ENCODE results near the gene FNTB.
A peak's percentile ranks its signal among the peaks of the same experiment; 100 is the strongest.

The FNTB gene

DNA sequence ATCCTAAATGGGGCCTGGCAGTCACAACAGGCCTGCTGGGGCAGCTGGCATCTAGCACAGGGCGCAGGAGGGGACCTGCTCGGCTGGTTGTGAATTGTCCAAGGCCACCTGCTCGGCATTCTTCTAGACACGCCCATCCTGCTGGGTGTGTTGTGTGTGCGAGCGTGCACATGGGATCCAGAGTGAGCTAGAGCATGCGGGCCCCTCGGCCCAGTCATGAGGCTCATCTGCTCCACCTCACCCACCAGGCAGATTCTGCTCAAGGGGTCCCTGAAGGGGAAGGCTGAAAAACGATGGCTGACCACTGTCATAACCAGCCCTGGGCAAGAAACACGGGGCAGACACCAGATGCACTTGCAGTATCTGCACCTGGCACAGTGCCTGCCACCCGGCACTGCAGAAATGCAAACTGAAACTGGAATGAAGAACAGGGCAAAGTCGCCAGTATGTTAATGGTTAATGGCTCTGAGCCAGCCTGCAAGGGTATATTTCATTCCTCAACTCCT is 83.8 kb downstream of the FNTB start:
- Histone ChIP-seq H3K9me3 (ENCODE audit: control insufficient read depth in 2 of 2, low read length in 2 of 2) (no peaks in the 10 kb centered on the region), H3K36me3 (ENCODE audit: control insufficient read depth in 2 of 2, insufficient read depth in 2 of 2, low read length in 2 of 2) (peaks cover 16 to 28% of the 10 kb centered on the region in 2 donors), H3K4me1 (ENCODE audit: control insufficient read depth in 2 of 2, insufficient read depth in 2 of 2, low read length in 2 of 2) (peaks cover 46 to 57% of the 10 kb centered on the region in 2 donors), H3K9ac (ENCODE audit: low read depth in 1 of 2, low read length in 2 of 2) (no peak overlapping the region), H3K27me3 (ENCODE audit: control insufficient read depth in 2 of 2, insufficient read depth in 2 of 2, low read length in 2 of 2) (no peaks in the 10 kb centered on the region), H3K27ac (ENCODE audit: low read depth in 2 of 2, low read length in 2 of 2) (peak overlapping the region; percentile 64 to 79), H3K4me3 (ENCODE audit: low read length in 2 of 2) (peak overlapping the region; percentile 25 to 63)

DNA sequence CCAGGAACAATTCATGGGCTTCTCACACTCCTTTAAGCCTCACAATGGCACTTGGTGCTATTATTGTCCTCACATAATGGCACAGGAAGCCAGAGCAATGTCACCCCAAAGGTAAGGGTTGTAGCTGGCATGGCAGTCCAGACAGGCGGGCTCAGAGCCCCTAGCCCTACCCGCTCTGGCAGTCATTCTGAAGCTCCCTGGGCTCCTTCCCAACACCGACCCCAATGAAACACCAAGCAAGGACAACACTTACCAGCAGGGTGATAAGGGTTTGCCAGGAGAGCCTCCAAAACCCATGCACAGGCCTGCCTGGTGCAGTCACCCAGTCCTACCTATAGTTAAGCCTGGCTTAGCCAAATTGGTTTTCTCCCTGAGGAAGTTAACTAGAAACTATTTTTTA is 84.8 kb downstream of the FNTB start:
- peaks cover 16 to 24% of the 10 kb centered on the region in 2 donors for H3K36me3 ChIP-seq (ENCODE audit: control insufficient read depth in 2 of 2, insufficient read depth in 2 of 2, low read length in 2 of 2)

DNA sequence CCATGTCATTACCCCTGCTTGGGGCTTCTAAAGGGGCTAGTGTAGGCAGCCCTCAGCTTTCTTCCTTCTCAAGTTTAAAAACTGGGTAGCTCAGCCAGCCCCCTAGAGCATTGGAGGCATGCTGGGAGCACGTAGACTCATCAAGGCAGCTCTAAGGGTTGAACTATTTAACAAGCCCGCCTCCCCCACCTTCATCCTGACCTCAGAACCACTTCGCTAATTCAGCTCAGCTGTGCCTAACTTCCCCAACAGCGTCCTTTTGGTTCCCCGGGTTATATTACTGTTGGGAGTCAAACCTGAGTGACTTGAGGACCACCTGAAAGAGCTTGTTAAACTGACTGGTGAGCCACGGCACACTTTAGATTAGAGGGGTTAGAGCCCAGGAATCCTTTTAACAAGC is 85.6 kb downstream of the FNTB start:
- Histone ChIP-seq H3K4me3 (ENCODE audit: low read length in 2 of 2) (no peak overlapping the region), H3K36me3 (ENCODE audit: control insufficient read depth in 2 of 2, insufficient read depth in 2 of 2, low read length in 2 of 2) (peaks cover 23 to 30% of the 10 kb centered on the region in 2 donors), H3K27ac (ENCODE audit: low read depth in 2 of 2, low read length in 2 of 2) (peak overlapping the region; percentile 66 to 87), H3K27me3 (ENCODE audit: control insufficient read depth in 2 of 2, insufficient read depth in 2 of 2, low read length in 2 of 2) (no peaks in the 10 kb centered on the region), H3K9me3 (ENCODE audit: control insufficient read depth in 2 of 2, low read length in 2 of 2) (no peaks in the 10 kb centered on the region), H3K9ac (ENCODE audit: low read depth in 1 of 2, low read length in 2 of 2) (peak overlapping the region in 1 of 2 donors; percentile 60), H3K4me1 (ENCODE audit: control insufficient read depth in 2 of 2, insufficient read depth in 2 of 2, low read length in 2 of 2) (peaks cover 46 to 57% of the 10 kb centered on the region in 2 donors)

More for the DNA sequence above, 84.8 kb downstream of the FNTB start:
- no peak overlapping the region for H3K4me3 ChIP-seq (ENCODE audit: low read length in 2 of 2)
- H3K27me3 ChIP-seq (ENCODE audit: control insufficient read depth in 2 of 2, insufficient read depth in 2 of 2, low read length in 2 of 2), result no peaks in the 10 kb centered on the region
- H3K9me3 ChIP-seq (ENCODE audit: control insufficient read depth in 2 of 2, low read length in 2 of 2), result no peaks in the 10 kb centered on the region
- peaks cover 46 to 57% of the 10 kb centered on the region in 2 donors for H3K4me1 ChIP-seq (ENCODE audit: control insufficient read depth in 2 of 2, insufficient read depth in 2 of 2, low read length in 2 of 2)
- H3K27ac ChIP-seq (ENCODE audit: low read depth in 2 of 2, low read length in 2 of 2), result peak overlapping the region; percentile 64 to 79
- H3K9ac ChIP-seq (ENCODE audit: low read depth in 1 of 2, low read length in 2 of 2), result peak overlapping the region in 1 of 2 donors; percentile 26

DNA sequence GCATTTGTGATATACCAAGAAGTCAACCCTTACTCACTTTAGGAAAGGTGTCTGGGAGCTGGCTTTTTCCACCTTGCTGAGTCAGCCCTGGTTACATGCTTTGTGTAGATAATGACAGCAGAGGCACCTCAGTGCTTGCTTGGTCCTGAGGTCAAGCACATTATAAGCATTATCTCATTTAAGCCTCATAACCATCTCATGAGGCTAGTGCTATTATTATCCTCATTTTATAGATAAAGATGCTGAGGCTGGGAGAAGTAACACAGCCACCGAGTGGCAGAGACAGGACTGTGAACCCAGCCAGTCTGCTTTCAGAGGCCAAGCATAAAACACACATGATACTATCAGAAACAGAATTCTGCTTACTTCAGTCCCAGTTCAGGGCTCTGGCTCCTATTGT is 86.2 kb downstream of the FNTB start:
- H3K36me3 ChIP-seq (ENCODE audit: control insufficient read depth in 2 of 2, insufficient read depth in 2 of 2, low read length in 2 of 2), result peaks cover 29 to 37% of the 10 kb centered on the region in 2 donors
- peak overlapping the region in 1 of 2 donors; percentile 60 for H3K9ac ChIP-seq (ENCODE audit: low read depth in 1 of 2, low read length in 2 of 2)
- H3K9me3 ChIP-seq (ENCODE audit: control insufficient read depth in 2 of 2, low read length in 2 of 2), result no peaks in the 10 kb centered on the region
- H3K4me1 ChIP-seq (ENCODE audit: control insufficient read depth in 2 of 2, insufficient read depth in 2 of 2, low read length in 2 of 2), result peaks cover 46 to 57% of the 10 kb centered on the region in 2 donors
- H3K27me3 ChIP-seq (ENCODE audit: control insufficient read depth in 2 of 2, insufficient read depth in 2 of 2, low read length in 2 of 2), result no peaks in the 10 kb centered on the region
- H3K27ac ChIP-seq (ENCODE audit: low read depth in 2 of 2, low read length in 2 of 2), result peak overlapping the region; percentile 74 to 87
- no peak overlapping the region for H3K4me3 ChIP-seq (ENCODE audit: low read length in 2 of 2)

DNA sequence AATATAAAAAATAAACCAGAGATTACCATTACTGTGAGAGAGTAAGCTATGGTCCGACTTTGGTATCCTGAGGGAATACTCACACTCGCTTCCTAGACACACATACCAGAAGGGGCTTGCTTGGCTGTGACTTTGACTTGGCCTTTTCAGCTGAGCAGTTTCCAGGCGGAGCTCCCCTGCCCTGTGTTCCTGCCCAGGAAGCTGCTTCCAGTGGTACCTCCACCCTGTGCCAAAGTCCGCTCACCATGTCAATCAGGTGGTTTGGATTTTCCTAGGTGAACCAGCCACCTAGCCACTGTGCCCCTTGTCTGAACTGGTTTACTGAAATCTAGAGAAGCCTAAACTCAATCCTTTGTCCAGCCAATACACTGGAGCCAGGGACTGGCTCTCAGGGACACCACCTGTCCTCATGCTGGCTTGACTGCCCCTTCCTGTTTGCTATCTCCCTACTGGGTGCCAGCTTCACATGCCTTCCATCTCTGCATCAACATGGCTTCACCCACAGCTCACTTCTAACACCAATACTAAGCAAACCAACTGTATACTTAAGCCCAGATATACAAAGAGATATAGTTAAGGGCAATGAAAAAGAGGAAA is 87.0 kb downstream of the FNTB start:
- Histone ChIP-seq H3K36me3 (ENCODE audit: control insufficient read depth in 2 of 2, insufficient read depth in 2 of 2, low read length in 2 of 2) (peaks cover 28 to 33% of the 10 kb centered on the region in 2 donors), H3K27ac (ENCODE audit: low read depth in 2 of 2, low read length in 2 of 2) (peak overlapping the region; percentile 74 to 87), H3K9ac (ENCODE audit: low read depth in 1 of 2, low read length in 2 of 2) (peak overlapping the region in 1 of 2 donors; percentile 60), H3K4me1 (ENCODE audit: control insufficient read depth in 2 of 2, insufficient read depth in 2 of 2, low read length in 2 of 2) (peaks cover 46 to 57% of the 10 kb centered on the region in 2 donors), H3K27me3 (ENCODE audit: control insufficient read depth in 2 of 2, insufficient read depth in 2 of 2, low read length in 2 of 2) (no peaks in the 10 kb centered on the region), H3K9me3 (ENCODE audit: control insufficient read depth in 2 of 2, low read length in 2 of 2) (no peaks in the 10 kb centered on the region), H3K4me3 (ENCODE audit: low read length in 2 of 2) (peak overlapping the region in 1 of 2 donors; percentile 14)

DNA sequence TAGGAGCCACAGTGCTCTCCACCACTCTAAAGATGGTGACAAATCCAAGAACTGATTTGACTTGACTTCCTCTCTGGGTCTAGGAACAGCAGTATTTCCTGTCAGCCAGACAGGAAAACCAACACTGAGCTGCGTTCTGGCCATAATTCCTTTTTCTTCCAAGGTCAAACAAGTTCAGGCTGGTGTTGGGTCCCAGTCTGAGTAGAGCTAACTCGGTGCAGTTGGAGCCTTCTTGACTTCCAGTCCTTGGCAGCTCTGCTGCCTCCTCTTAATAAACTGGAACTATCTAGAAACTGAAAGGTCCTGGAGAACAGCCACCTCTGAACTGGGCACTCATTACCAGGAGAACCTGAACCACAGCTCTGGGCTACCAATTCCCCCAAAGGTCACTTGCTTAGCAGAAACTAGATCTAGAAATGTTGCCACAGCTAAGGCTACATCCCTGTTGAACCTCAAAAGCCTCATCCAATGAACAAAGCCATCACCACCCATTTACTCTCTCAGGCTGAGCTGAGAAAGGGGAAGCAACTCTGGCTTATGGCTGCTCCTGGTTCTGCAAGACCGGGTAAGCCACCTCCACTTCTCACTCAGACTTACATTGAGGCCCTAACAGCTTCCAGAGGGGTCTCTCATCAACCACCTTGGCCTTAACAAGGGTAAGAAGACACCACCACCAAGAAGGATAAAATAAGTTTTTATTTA is 87.9 kb downstream of the FNTB start:
- H3K27me3 ChIP-seq (ENCODE audit: control insufficient read depth in 2 of 2, insufficient read depth in 2 of 2, low read length in 2 of 2), result no peaks in the 10 kb centered on the region
- peak overlapping the region; percentile 74 to 87 for H3K27ac ChIP-seq (ENCODE audit: low read depth in 2 of 2, low read length in 2 of 2)
- H3K4me1 ChIP-seq (ENCODE audit: control insufficient read depth in 2 of 2, insufficient read depth in 2 of 2, low read length in 2 of 2), result peaks cover 42 to 52% of the 10 kb centered on the region in 2 donors
- peak overlapping the region in 1 of 2 donors; percentile 22 for H3K4me3 ChIP-seq (ENCODE audit: low read length in 2 of 2)
- no peaks in the 10 kb centered on the region for H3K9me3 ChIP-seq (ENCODE audit: control insufficient read depth in 2 of 2, low read length in 2 of 2)
- peaks cover 25 to 29% of the 10 kb centered on the region in 2 donors for H3K36me3 ChIP-seq (ENCODE audit: control insufficient read depth in 2 of 2, insufficient read depth in 2 of 2, low read length in 2 of 2)
- peak overlapping the region in 1 of 2 donors; percentile 29 for H3K9ac ChIP-seq (ENCODE audit: low read depth in 1 of 2, low read length in 2 of 2)

DNA sequence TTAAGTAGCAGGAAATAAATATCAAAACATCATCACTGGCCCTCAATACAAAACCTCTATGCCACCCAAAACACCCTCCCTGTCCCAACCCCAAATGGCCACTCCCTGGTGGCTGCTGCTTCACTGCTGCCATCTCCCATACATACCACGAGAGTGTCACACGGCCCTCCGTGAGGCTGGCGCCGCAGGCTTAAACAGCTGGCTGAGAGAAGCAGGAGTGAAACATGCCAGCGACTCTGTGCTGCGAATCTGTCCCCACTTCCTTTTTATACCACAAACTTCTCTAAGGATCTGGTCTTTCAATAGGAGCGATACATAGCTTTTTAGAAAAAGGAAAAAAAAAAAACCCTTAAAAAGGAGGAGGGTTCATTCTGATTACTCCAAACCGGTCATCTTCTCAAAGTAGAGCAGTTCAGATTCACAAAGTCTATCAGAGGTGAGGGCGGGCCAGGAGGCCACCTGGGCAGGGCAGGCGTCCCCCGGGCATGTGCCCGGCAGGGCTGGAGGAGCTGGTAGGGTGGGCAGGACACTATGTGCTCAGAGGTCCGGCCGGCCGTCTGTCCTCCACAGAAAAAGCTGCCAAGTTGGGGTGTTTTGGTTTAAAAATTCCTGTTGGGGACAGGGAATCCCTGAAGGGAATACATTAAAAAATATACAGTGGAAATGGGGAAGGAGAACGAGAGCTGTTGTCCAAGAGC is 89.1 kb downstream of the FNTB start:
- no peaks in the 10 kb centered on the region for H3K27me3 ChIP-seq (ENCODE audit: control insufficient read depth in 2 of 2, insufficient read depth in 2 of 2, low read length in 2 of 2)
- no peak overlapping the region for H3K27ac ChIP-seq (ENCODE audit: low read depth in 2 of 2, low read length in 2 of 2)
- no peak overlapping the region for H3K9ac ChIP-seq (ENCODE audit: low read depth in 1 of 2, low read length in 2 of 2)
- peaks cover 34 to 50% of the 10 kb centered on the region in 2 donors for H3K4me1 ChIP-seq (ENCODE audit: control insufficient read depth in 2 of 2, insufficient read depth in 2 of 2, low read length in 2 of 2)
- no peak overlapping the region for H3K4me3 ChIP-seq (ENCODE audit: low read length in 2 of 2)
- H3K36me3 ChIP-seq (ENCODE audit: control insufficient read depth in 2 of 2, insufficient read depth in 2 of 2, low read length in 2 of 2), result peaks cover 32 to 33% of the 10 kb centered on the region in 2 donors
- no peaks in the 10 kb centered on the region for H3K9me3 ChIP-seq (ENCODE audit: control insufficient read depth in 2 of 2, low read length in 2 of 2)

DNA sequence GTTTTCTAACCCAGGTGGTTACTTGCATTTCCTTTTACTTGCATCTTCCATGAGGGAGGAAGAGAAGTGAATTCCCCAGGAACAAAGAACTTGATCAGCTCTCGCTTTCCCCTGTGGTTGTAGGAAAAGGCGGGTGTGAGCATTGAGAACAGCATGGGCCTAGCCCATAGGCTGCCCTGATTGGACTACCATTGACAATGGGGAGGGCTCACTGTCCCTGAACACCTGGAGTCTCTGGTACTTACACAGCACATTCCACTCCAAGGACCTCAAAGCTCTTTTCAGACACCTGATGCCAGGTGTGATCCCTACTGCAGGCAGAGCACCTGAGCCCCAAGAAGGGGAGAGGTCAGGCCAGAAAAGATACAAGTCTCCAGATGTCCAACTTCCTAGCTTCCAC is 90.6 kb downstream of the FNTB start:
- H3K4me1 ChIP-seq (ENCODE audit: control insufficient read depth in 2 of 2, insufficient read depth in 2 of 2, low read length in 2 of 2), result peaks cover 39 to 47% of the 10 kb centered on the region in 2 donors
- peaks cover 33 to 35% of the 10 kb centered on the region in 2 donors for H3K36me3 ChIP-seq (ENCODE audit: control insufficient read depth in 2 of 2, insufficient read depth in 2 of 2, low read length in 2 of 2)
- no peak overlapping the region for H3K27ac ChIP-seq (ENCODE audit: low read depth in 2 of 2, low read length in 2 of 2)
- no peaks in the 10 kb centered on the region for H3K27me3 ChIP-seq (ENCODE audit: control insufficient read depth in 2 of 2, insufficient read depth in 2 of 2, low read length in 2 of 2)
- H3K9ac ChIP-seq (ENCODE audit: low read depth in 1 of 2, low read length in 2 of 2), result no peak overlapping the region
- no peaks in the 10 kb centered on the region for H3K9me3 ChIP-seq (ENCODE audit: control insufficient read depth in 2 of 2, low read length in 2 of 2)
- H3K4me3 ChIP-seq (ENCODE audit: low read length in 2 of 2), result no peak overlapping the region

DNA sequence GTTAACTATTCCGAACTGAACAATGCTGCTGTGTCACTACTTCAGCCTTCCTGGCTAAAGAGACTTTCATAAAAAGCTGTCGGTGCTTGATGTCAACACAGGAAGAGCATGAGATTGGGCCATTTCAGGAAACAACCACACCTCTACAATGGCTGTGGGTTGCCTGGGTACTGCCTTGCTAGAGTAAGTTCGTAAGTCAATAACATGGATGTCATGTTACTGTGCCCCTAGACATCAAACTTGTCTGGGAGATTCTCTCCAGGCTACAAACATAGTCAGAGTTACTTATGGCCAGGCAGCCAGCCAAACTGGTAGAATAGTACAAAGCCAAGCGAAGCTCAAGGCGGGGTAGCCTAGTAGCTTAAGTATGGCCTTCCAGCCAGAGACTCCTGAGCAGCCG is 92.5 kb downstream of the FNTB start:
- H3K36me3 ChIP-seq (ENCODE audit: control insufficient read depth in 2 of 2, insufficient read depth in 2 of 2, low read length in 2 of 2), result peaks cover 38 to 45% of the 10 kb centered on the region in 2 donors
- H3K9ac ChIP-seq (ENCODE audit: low read depth in 1 of 2, low read length in 2 of 2), result no peak overlapping the region
- no peaks in the 10 kb centered on the region for H3K27me3 ChIP-seq (ENCODE audit: control insufficient read depth in 2 of 2, insufficient read depth in 2 of 2, low read length in 2 of 2)
- H3K4me1 ChIP-seq (ENCODE audit: control insufficient read depth in 2 of 2, insufficient read depth in 2 of 2, low read length in 2 of 2), result peaks cover 30 to 35% of the 10 kb centered on the region in 2 donors
- no peaks in the 10 kb centered on the region for H3K9me3 ChIP-seq (ENCODE audit: control insufficient read depth in 2 of 2, low read length in 2 of 2)
- H3K27ac ChIP-seq (ENCODE audit: low read depth in 2 of 2, low read length in 2 of 2), result peak overlapping the region in 1 of 2 donors; percentile 3
- H3K4me3 ChIP-seq (ENCODE audit: low read length in 2 of 2), result no peak overlapping the region

DNA sequence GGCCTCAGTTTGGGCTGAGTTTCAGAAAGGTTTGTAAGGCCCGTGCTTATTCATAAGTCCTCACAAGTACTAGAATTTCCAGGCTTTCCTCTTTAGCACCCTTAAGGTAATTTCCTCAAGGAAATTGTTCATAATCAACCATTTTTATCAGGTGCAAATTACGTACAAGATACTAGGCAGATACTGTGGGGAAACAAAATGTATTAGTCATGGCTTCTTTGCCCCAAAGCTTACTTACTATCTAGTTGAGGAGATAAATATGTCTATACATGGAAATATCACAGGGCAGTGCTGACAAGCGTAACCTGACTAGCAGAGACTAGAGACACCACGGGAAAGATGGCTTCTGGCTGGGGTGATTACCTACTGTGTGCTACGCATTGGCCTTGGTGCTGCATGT is 93.1 kb downstream of the FNTB start:
- Histone ChIP-seq H3K27ac (ENCODE audit: low read depth in 2 of 2, low read length in 2 of 2) (peak overlapping the region in 1 of 2 donors; percentile 3), H3K9me3 (ENCODE audit: control insufficient read depth in 2 of 2, low read length in 2 of 2) (no peaks in the 10 kb centered on the region), H3K27me3 (ENCODE audit: control insufficient read depth in 2 of 2, insufficient read depth in 2 of 2, low read length in 2 of 2) (no peaks in the 10 kb centered on the region), H3K9ac (ENCODE audit: low read depth in 1 of 2, low read length in 2 of 2) (no peak overlapping the region), H3K4me3 (ENCODE audit: low read length in 2 of 2) (no peak overlapping the region), H3K4me1 (ENCODE audit: control insufficient read depth in 2 of 2, insufficient read depth in 2 of 2, low read length in 2 of 2) (peaks cover 26 to 29% of the 10 kb centered on the region in 2 donors), H3K36me3 (ENCODE audit: control insufficient read depth in 2 of 2, insufficient read depth in 2 of 2, low read length in 2 of 2) (peaks cover 38 to 46% of the 10 kb centered on the region in 2 donors)
